Nephron progenitor cell (in vitro differentiated cells): ENCODE data around the gene DENND2D.

ENCODE experiments used
- DNase-seq: peaks from one replicate; pipeline ENCODE4 v3.0.0; 2021
- H3K27ac Mint-ChIP-seq: 2 replicates; pipeline ENCODE4 v1.8.0; 2021; ENCODE audit warnings: mild to moderate bottlenecking, moderate library complexity, mixed read lengths
- H3K27me3 Mint-ChIP-seq: 2 replicates; pipeline ENCODE4 v1.8.0; 2021; ENCODE audit warnings: mild to moderate bottlenecking, low read depth, mixed read lengths; ENCODE audit not compliant: poor library complexity
- H3K36me3 Mint-ChIP-seq: 2 replicates; pipeline ENCODE4 v1.8.0; 2021; ENCODE audit warnings: low read depth, mixed read lengths
- H3K4me1 Mint-ChIP-seq: 2 replicates; pipeline ENCODE4 v1.8.0; 2021; ENCODE audit warnings: mixed read lengths
- H3K4me3 Mint-ChIP-seq: 2 replicates; pipeline ENCODE4 v1.8.0; 2021; ENCODE audit warnings: mild to moderate bottlenecking, moderate library complexity, mixed read lengths
- H3K9me3 Mint-ChIP-seq: 2 replicates; pipeline ENCODE4 v1.8.0; 2021; ENCODE audit warnings: mild to moderate bottlenecking, moderate library complexity, mixed read lengths
- TF ChIP-seq, protein P1 (sequence below): fragments of 200-600 bp; sonication (generic); IDR thresholded peaks from 2 replicates; pipeline ENCODE4 v1.5.0; 2021; ENCODE audit warnings: antibody characterized with exemption

DENND2D gene

GRCh38 chr1:111198836-111199235 is 1.6 kb downstream of the DENND2D start:
- no peak overlapping the region for H3K27ac Mint-ChIP-seq
- no peak overlapping the region for H3K4me3 Mint-ChIP-seq
- DNase-seq, result no peak
- TF ChIP-seq, protein P1, sequence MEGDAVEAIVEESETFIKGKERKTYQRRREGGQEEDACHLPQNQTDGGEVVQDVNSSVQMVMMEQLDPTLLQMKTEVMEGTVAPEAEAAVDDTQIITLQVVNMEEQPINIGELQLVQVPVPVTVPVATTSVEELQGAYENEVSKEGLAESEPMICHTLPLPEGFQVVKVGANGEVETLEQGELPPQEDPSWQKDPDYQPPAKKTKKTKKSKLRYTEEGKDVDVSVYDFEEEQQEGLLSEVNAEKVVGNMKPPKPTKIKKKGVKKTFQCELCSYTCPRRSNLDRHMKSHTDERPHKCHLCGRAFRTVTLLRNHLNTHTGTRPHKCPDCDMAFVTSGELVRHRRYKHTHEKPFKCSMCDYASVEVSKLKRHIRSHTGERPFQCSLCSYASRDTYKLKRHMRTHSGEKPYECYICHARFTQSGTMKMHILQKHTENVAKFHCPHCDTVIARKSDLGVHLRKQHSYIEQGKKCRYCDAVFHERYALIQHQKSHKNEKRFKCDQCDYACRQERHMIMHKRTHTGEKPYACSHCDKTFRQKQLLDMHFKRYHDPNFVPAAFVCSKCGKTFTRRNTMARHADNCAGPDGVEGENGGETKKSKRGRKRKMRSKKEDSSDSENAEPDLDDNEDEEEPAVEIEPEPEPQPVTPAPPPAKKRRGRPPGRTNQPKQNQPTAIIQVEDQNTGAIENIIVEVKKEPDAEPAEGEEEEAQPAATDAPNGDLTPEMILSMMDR, result no peak
- peaks cover 5% of the 10 kb centered on the region for H3K4me1 Mint-ChIP-seq
- no peaks in the 10 kb centered on the region for H3K36me3 Mint-ChIP-seq
- H3K9me3 Mint-ChIP-seq, result no peaks in the 10 kb centered on the region
- H3K27me3 Mint-ChIP-seq, result peaks cover 30% of the 10 kb centered on the region

- peaks cover 19% of the 10 kb centered on the region for H3K27me3 Mint-ChIP-seq
- H3K27ac Mint-ChIP-seq, result no peak overlapping the region
- TF ChIP-seq, protein P1, result no peak
- no peaks in the 10 kb centered on the region for H3K9me3 Mint-ChIP-seq
- DNase-seq, result peak; percentile 19
- no peaks in the 10 kb centered on the region for H3K36me3 Mint-ChIP-seq
- H3K4me1 Mint-ChIP-seq, result peaks cover 4% of the 10 kb centered on the region
- H3K4me3 Mint-ChIP-seq, result no peak overlapping the region
Observed at GRCh38 chr1:111197598-111198284, 2.7 kb downstream of the DENND2D start.

DNA sequence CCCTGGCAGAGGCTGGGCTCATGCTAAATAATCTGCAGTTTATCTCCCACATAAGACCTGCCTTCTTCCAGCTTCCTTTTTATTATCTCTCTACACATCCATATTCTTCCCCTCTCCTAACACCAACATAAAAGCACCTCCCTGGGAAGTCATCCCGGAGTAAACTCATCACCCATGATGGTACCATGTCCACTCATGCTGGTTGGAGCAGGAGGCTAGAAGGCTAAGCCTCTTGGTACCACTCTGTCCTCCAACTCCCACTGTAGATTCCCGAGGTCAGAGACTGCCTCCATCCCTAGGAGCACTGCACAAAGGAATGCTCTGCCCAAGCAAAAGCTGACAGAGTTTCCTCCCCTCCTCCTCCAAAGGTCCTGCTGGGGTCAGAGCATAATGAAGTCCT is 4.2 kb downstream of the DENND2D start:
- Mint-ChIP-seq H3K4me1 (peaks cover 5% of the 10 kb centered on the region), H3K27ac (no peak overlapping the region), H3K36me3 (no peaks in the 10 kb centered on the region), H3K27me3 (peaks cover 12% of the 10 kb centered on the region), H3K9me3 (no peaks in the 10 kb centered on the region), H3K4me3 (no peak overlapping the region)
- no peak for DNase-seq
- TF ChIP-seq, protein P1, result no peak

DNA sequence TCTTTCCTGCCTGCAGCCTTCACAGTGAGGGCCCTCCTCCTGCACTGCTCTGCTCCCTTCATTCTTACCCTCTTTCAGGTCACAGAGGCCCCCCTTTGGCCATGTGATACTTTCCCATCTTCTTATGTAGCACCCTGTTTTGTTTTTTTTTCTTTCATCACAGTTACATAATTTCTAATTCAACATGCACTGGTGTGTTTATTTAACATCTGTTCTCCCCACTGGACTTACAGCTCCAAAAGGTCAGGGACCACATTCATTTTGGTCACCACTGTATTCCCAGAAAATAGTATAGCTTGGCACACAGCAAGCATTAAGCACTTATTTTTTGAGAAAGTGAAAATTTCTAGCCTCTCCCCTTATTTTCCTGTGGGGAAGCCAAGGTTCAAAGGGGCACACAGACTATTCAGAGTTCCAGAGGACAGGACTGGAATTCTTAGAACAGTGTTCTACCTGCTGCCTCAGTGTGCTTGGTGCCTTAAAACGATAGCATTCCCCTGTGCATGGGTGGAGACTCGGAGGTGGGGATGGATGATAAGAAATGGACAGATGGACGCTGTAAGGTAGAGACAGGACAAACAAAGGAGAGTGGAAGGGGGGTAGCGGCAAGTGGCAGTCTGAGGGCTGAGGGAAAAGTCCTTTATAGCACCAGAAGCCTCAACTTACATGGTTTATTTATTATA is 5.3 kb downstream of the DENND2D start:
- Mint-ChIP-seq H3K4me1 (peaks cover 5% of the 10 kb centered on the region), H3K9me3 (no peaks in the 10 kb centered on the region), H3K36me3 (peaks cover 4% of the 10 kb centered on the region), H3K27me3 (peaks cover 8% of the 10 kb centered on the region), H3K4me3 (no peak overlapping the region), H3K27ac (peak overlapping the region; percentile 3)
- no peak for DNase-seq
- TF ChIP-seq, protein P1, result no peak

- H3K9me3 Mint-ChIP-seq, result no peaks in the 10 kb centered on the region
- TF ChIP-seq, protein P1, result no peak
- H3K4me1 Mint-ChIP-seq, result peaks cover 5% of the 10 kb centered on the region
- DNase-seq, result no peak
- peaks cover 5% of the 10 kb centered on the region for H3K27me3 Mint-ChIP-seq
- H3K4me3 Mint-ChIP-seq, result no peak overlapping the region
- peaks cover 13% of the 10 kb centered on the region for H3K36me3 Mint-ChIP-seq
- H3K27ac Mint-ChIP-seq, result no peak overlapping the region
Observed at GRCh38 chr1:111193712-111194480, 6.5 kb downstream of the DENND2D start.
